ENCODE data around the gene C2orf76.

- TF ChIP-seq POU2F2 (IDR thresholded peaks at IDR 0.05; ENCODE audit: borderline replicate concordance, low read depth, low read length) (no peak), RBBP5 (conservative IDR thresholded peaks at IDR 0.05) (no peak), SPI1 (IDR thresholded peaks at IDR 0.05; ENCODE audit: borderline replicate concordance, insufficient read depth, low read depth, low read length) (no peak)
Measured at GRCh38 chr2:119369845-119370244, 3.2 kb upstream of the C2orf76 start.

Data from GM12878 (cell line).